IMR-90 (cell line): ENCODE measurements around the gene SLC2A14. TPM values are rescaled to one million over a fixed set of nuclear protein-coding genes. Genes with fewer than 3 reads are reported as not detected.

Experiments used
- ATAC-seq: fragments of 200-7000 bp; cut with Tn5 transposase; 2 replicates; pipeline ENCODE4 v1.9.1; 2020; ENCODE audit warnings: low read depth, mild to moderate bottlenecking, moderate library complexity
- BruUV-seq: library from RNA; stranded (reverse); fragments of 400-500 nt; replicated peaks from 2 replicates; lab custom pipeline; 2021; lab: Mats Ljungman, UMichigan
- CTCF ChIA-PET: fragments of 300-600 bp; formaldehyde crosslinking; extraction: SDS; loops from one replicate; lab custom pipeline; 2021; ENCODE audit warnings: antibody characterized with exemption; lab: Yijun Ruan, JAX
- POLR2A ChIA-PET: fragments of 300-600 bp; sonication (Branson Sonifier 250); formaldehyde crosslinking; loops from one replicate; lab custom pipeline; 2022; ENCODE audit warnings: antibody characterized with exemption; ENCODE audit not compliant: unreplicated experiment; lab: Charles Lee
- DNase-seq: peaks from one replicate; pipeline ENCODE4 v3.0.0; 2013
- H2AFZ ChIP-seq: replicated peaks from 2 replicates; pipeline ENCODE3; 2013; ENCODE audit warnings: low read length, mild to moderate bottlenecking; ENCODE audit not compliant: poor library complexity
- H2AK5ac ChIP-seq: 2 replicates; pipeline ENCODE4 v1.6.1; 2013; ENCODE audit warnings: low read depth, low read length, inconsistent platforms
- H2AK9ac ChIP-seq: replicated peaks from 2 replicates; pipeline ENCODE3; 2013; ENCODE audit warnings: mild to moderate bottlenecking, low read depth, low read length, moderate library complexity; ENCODE audit not compliant: poor library complexity
- H2BK120ac ChIP-seq: 2 replicates; pipeline ENCODE4 v1.6.1; 2013; ENCODE audit warnings: low read depth, low read length, inconsistent platforms
- H2BK15ac ChIP-seq: 3 replicates; pipeline ENCODE4 v1.6.1; 2013; ENCODE audit warnings: low read depth, low read length, inconsistent platforms
- H2BK20ac ChIP-seq: 2 replicates; pipeline ENCODE4 v1.6.1; 2013; ENCODE audit warnings: low read depth, mild to moderate bottlenecking, inconsistent platforms, low read length, moderate library complexity
- H2BK5ac ChIP-seq: 2 replicates; pipeline ENCODE4 v1.6.1; 2013; ENCODE audit warnings: mild to moderate bottlenecking, low read depth, low read length, inconsistent platforms; ENCODE audit not compliant: poor library complexity, severe bottlenecking
- H3K14ac ChIP-seq: replicated peaks from 2 replicates; pipeline ENCODE4 v1.6.1; 2013; ENCODE audit warnings: low read depth, low read length, inconsistent platforms
- H3K18ac ChIP-seq: 2 replicates; pipeline ENCODE4 v1.6.1; 2013; ENCODE audit warnings: low read depth, low read length, control low read depth
- H3K23ac ChIP-seq: 2 replicates; pipeline ENCODE4 v1.6.1; 2013; ENCODE audit warnings: low read depth, low read length, inconsistent platforms
- H3K27ac ChIP-seq: 2 replicates; pipeline ENCODE4 v1.5.1; 2013; ENCODE audit warnings: mild to moderate bottlenecking, control low read depth, low read length; ENCODE audit not compliant: insufficient read depth
- H3K27me3 ChIP-seq: 2 replicates; pipeline ENCODE4 v1.6.1; 2013; ENCODE audit warnings: low read length; ENCODE audit not compliant: control insufficient read depth, insufficient read depth
- H3K36me3 ChIP-seq: 2 replicates; pipeline ENCODE4 v1.6.1; 2013; ENCODE audit warnings: low read length, mixed read lengths; ENCODE audit not compliant: control insufficient read depth, insufficient read depth
- H3K4ac ChIP-seq: 2 replicates; pipeline ENCODE4 v1.6.1; 2013; ENCODE audit warnings: low read depth, low read length, inconsistent platforms
- H3K4me1 ChIP-seq: 2 replicates; pipeline ENCODE4 v1.6.1; 2013; ENCODE audit warnings: low read length, mixed read lengths; ENCODE audit not compliant: control insufficient read depth, insufficient read depth
- H3K4me2 ChIP-seq: 2 replicates; pipeline ENCODE4 v1.6.1; 2013; ENCODE audit warnings: low read depth, mild to moderate bottlenecking, control low read depth, low read length, moderate library complexity
- H3K4me3 ChIP-seq: 2 replicates; pipeline ENCODE4 v1.5.1; 2013; ENCODE audit warnings: low read depth, mild to moderate bottlenecking, control low read depth, low read length, moderate library complexity; ENCODE audit not compliant: insufficient read depth
- H3K56ac ChIP-seq: 2 replicates; pipeline ENCODE4 v1.6.1; 2013; ENCODE audit warnings: low read length, inconsistent platforms; ENCODE audit not compliant: insufficient read depth; ENCODE audit errors: extremely low read depth
- H3K79me1 ChIP-seq, 2 experiments: 2 replicates each; pipeline ENCODE4 v1.6.1; 2013; ENCODE audit warnings: low read length in 2 of 2, inconsistent platforms in 1 of 2, low read depth in 1 of 2
- H3K9ac ChIP-seq: 2 replicates; pipeline ENCODE4 v1.6.1; 2013; ENCODE audit warnings: low read depth, low read length, control low read depth
- H3K9me1 ChIP-seq: 2 replicates; pipeline ENCODE4 v1.6.1; 2013; ENCODE audit warnings: low read length, inconsistent platforms; ENCODE audit not compliant: insufficient read depth
- H3K9me3 ChIP-seq: 2 replicates; pipeline ENCODE4 v1.6.1; 2013; ENCODE audit warnings: low read length; ENCODE audit not compliant: control insufficient read depth, insufficient read depth
- H4K20me1 ChIP-seq: 2 replicates; pipeline ENCODE4 v1.6.1; 2013; ENCODE audit warnings: low read length, inconsistent platforms; ENCODE audit not compliant: insufficient read depth
- H4K5ac ChIP-seq: 2 replicates; pipeline ENCODE4 v1.6.1; 2013; ENCODE audit warnings: mild to moderate bottlenecking, low read depth, low read length, control low read depth
- H4K8ac ChIP-seq, 2 experiments: 2 replicates each; pipeline ENCODE4 v1.6.1; 2013; ENCODE audit warnings: low read depth in 2 of 2, low read length in 2 of 2, control low read depth in 1 of 2, inconsistent platforms in 1 of 2
- H4K91ac ChIP-seq: 2 replicates; pipeline ENCODE4 v1.6.1; 2013; ENCODE audit warnings: low read depth, low read length, inconsistent platforms; ENCODE audit not compliant: insufficient read depth
- CHD1 ChIP-seq: IDR thresholded peaks from 2 replicates; pipeline ENCODE4 v1.6.1; 2012; ENCODE audit warnings: low read depth, low read length, improper control_type of control experiment
- ELK1 ChIP-seq: fragments of 150-350 bp; IDR thresholded peaks from 2 replicates; pipeline ENCODE4 v1.6.1; 2016; ENCODE audit warnings: low read depth, mild to moderate bottlenecking, low read length, moderate library complexity, borderline replicate concordance
- FOS ChIP-seq: fragments of 150-350 bp; IDR thresholded peaks from 2 replicates; pipeline ENCODE4 v1.6.1; 2016; ENCODE audit warnings: low read depth, low read length
- USF2 ChIP-seq: fragments of 150-350 bp; IDR thresholded peaks from 2 replicates; pipeline ENCODE4 v1.6.1; 2017; ENCODE audit warnings: mild to moderate bottlenecking, antibody characterized with exemption, low read length, low read depth
- WGBS, 2 experiments: methylation state at CpG; one replicate each; pipeline versions ENCODE4 v1.1.5 to v1.1.7; 2013; ENCODE audit warnings: missing lambda C conversion rate in 2 of 2; ENCODE audit not compliant: insufficient read length in 1 of 2; ENCODE audit errors: extremely low coverage in 2 of 2; 5-methylcytosine and 5-hydroxymethylcytosine counted together
- dilution Hi-C: fragments of 300-500 bp; cut with HindIII; formaldehyde crosslinking; loops from one replicate; pipeline ENCODE4 v1.14.3; 2018; ENCODE audit warnings: low sequenced_read_pairs; ENCODE audit not compliant: unreplicated experiment
- in situ Hi-C: fragments of 300-500 bp; cut with MboI; formaldehyde crosslinking; loops from 3 replicates; pipeline ENCODE4 v1.14.3; 2019; ENCODE audit warnings: low sequenced_read_pairs, inconsistent platforms, mixed read lengths
- intact Hi-C: fragments of 100-400 bp; cut with micrococcal nuclease; formaldehyde crosslinking; loops from 2 replicates; pipeline ENCODE4 v1.10.0; 2022
- polyA plus RNA-seq, 3 experiments: library from polyadenylated mRNA; depleted of rRNA; stranded (reverse); fragments of >200 nt; gene quantifications; 2 replicates each; pipeline ENCODE4 v1.2.3, GENCODE V29; 2012; ENCODE audit warnings: low replicate concordance in 1 of 3
- total RNA-seq: library from RNA; depleted of rRNA; stranded (reverse); fragments of >200 nt; gene quantifications from 2 replicates; pipeline ENCODE4 v1.2.3, GENCODE V29; 2012

Gene SLC2A14
- total and polyA plus RNA-seq, 2 of the 4 experiments (the other 2 are of a cell fraction), result 0.05 TPM; not detected in 1

GRCh38 chr12:7788294-7788660 lies 84.4 kb downstream of the SLC2A14 start:
- Histone ChIP-seq H2AK5ac (no peak overlapping the region), H3K9me3 (no peaks in the 10 kb centered on the region), H3K36me3 (no peaks in the 10 kb centered on the region), H2AK9ac (no peak overlapping the region), H4K20me1 (no peaks in the 10 kb centered on the region), H3K9me1 (no peaks in the 10 kb centered on the region), H3K27ac (no peak overlapping the region), H4K8ac (no peak overlapping the region), H3K4me2 (no peak overlapping the region), H3K4me1 (no peaks in the 10 kb centered on the region), H4K91ac (no peak overlapping the region), H3K14ac (no peak overlapping the region), H3K23ac (no peak overlapping the region), H3K18ac (no peak overlapping the region), H3K9ac (no peak overlapping the region), H3K79me1 (no peaks in the 10 kb centered on the region), H3K4ac (no peak overlapping the region), H2BK20ac (no peak overlapping the region), H3K56ac (no peak overlapping the region), H2BK120ac (no peak overlapping the region), H2BK15ac (no peak overlapping the region), H2BK5ac (no peak overlapping the region), H3K4me3 (no peak overlapping the region), H4K5ac (no peak overlapping the region), H3K27me3 (peaks cover 7% of the 10 kb centered on the region), H2AFZ (no peak overlapping the region)
- no peak for TF ChIP-seq CHD1
- no peak for TF ChIP-seq USF2
- TF ChIP-seq FOS, result no peak
- no peak for TF ChIP-seq ELK1
- ChIA-PET POLR2A (no interaction called here), CTCF (interaction anchor here (0.6 kb wide), 1 partner anchor 423 kb away, joined by 5 read pairs; no protein-coding TSS in a partner anchor)
- intact Hi-C loops (no loop called here), in situ Hi-C loops (no loop called here), dilution Hi-C loops (no loop called here)
- no TSS peak for BruUV-seq
- no CpG with 5 or more reads among the region's 4 CpGs for WGBS, 2 experiments
- DNase-seq, result no peak
- no peak for ATAC-seq
